Hepatocyte (in vitro differentiated cells): ENCODE measurements around the gene CDK7.

Experiments
- CTCF ChIP-seq: fragments of 200-600 bp; sonication (generic); IDR thresholded peaks from 2 replicates; pipeline ENCODE4 v1.5.1; 2016; ENCODE audit warnings: antibody characterized with exemption, mild to moderate bottlenecking; ENCODE audit not compliant: poor library complexity
- EZH2phosphoT487 ChIP-seq: fragments of 200-600 bp; sonication (generic); IDR thresholded peaks from one replicate; pipeline ENCODE4 v1.6.1; 2018; ENCODE audit warnings: antibody characterized with exemption, mild to moderate bottlenecking, low read depth, moderate library complexity; ENCODE audit not compliant: unreplicated experiment, severe bottlenecking

DNA sequence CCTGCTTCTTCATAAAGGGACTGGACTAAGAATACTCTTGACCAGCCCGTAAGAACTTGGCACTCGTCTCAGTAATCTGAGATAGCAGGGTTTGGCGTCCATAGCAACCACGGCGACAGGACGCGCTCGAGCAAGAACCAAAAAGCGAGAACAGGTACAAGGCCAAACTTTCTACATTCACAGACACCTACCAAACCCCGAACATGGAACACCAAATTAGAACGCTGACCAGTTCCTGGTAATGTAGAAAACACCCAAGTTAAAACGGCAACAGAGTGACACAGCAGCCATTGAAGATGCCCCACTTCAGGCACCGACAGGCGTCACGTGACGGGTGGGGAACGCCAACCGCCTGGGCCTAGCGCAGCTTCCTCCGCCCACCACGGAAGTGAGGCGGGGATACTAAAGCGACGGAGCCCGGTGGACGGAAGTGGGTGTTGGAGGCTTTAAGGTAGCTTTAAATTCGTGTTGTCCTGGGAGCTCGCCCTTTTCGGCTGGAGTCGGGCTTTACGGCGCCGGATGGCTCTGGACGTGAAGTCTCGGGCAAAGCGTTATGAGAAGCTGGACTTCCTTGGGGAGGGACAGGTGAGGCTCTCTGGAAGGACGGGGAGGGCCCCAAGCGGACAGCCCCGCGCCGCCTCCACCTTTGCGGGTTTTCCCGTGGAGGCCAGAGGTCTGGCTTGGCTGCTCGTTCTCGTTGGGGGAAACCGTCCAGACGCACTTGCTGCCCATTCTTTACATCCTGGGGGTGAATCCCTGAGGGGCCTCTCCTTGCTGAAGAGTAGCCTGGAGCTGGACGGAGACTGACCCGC is at the start of gene CDK7:
- TF ChIP-seq CTCF (no peak), EZH2phosphoT487 (no peak)
